SK-N-MC (cell line): ENCODE results near the gene ZNHIT1.

Source experiments
- EZH2 ChIP-seq: fragments of 200-600 bp; sonication (generic); IDR thresholded peaks from one replicate; pipeline ENCODE4 v1.6.1; 2017; ENCODE audit warnings: antibody characterized with exemption
- POLR2AphosphoS5 ChIP-seq: IDR thresholded peaks from 2 replicates; pipeline ENCODE4 v1.6.1; 2012; ENCODE audit warnings: mild to moderate bottlenecking, low read depth, low read length, borderline replicate concordance

DNA sequence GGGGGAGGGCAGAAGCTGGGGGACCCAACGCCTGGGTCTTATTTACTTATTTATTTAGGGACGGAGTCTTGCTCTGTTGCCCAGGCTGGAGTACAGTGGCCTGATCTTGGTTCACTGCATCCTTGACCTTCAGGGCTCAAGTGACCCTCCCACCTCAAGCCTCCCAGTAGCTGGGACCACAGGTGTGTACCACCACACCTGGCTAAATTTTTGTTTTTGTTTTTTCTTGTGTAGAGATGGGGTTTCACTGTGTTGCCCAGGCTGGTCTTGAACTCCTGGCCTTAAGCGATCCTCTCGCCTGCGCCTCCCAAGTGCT, 15.4 kb upstream of the ZNHIT1 start:
- no peak for TF ChIP-seq EZH2
- no peak for TF ChIP-seq POLR2AphosphoS5
